ENCODE measurements around the gene ZIM2.

Gene ZIM2

DNA sequence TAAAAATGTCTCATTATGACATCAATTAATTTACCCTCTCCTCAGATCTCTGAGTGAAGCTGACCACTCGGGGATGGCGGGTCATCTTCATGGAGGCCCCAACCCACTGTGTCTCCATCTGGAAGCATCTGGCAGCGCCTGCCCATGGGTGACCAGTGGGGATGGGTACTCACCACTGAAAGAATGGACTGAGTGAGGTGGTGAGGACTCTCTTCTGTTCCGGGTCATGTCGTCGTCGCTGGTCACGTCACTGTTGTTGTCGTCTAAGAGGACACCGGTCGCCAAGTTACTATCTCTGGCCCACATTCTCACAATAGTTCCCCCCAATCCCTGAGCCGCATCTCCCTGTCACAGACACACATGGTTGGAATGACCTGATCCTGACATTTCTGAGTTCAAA lies 17.1 kb downstream of the ZIM2 start:
- H2AFZ ChIP-seq (ENCODE audit: low read depth, low read length, severe bottlenecking), result no peak overlapping the region
- H3K27me3 ChIP-seq (ENCODE audit: low read length), result no peaks in the 10 kb centered on the region
- TF ChIP-seq EZH2phosphoT487 (conservative IDR thresholded peaks at IDR 0.05; ENCODE audit: low read length), result no peak
- TF ChIP-seq, protein P1, sequence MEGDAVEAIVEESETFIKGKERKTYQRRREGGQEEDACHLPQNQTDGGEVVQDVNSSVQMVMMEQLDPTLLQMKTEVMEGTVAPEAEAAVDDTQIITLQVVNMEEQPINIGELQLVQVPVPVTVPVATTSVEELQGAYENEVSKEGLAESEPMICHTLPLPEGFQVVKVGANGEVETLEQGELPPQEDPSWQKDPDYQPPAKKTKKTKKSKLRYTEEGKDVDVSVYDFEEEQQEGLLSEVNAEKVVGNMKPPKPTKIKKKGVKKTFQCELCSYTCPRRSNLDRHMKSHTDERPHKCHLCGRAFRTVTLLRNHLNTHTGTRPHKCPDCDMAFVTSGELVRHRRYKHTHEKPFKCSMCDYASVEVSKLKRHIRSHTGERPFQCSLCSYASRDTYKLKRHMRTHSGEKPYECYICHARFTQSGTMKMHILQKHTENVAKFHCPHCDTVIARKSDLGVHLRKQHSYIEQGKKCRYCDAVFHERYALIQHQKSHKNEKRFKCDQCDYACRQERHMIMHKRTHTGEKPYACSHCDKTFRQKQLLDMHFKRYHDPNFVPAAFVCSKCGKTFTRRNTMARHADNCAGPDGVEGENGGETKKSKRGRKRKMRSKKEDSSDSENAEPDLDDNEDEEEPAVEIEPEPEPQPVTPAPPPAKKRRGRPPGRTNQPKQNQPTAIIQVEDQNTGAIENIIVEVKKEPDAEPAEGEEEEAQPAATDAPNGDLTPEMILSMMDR (IDR thresholded peaks at IDR 0.05; ENCODE audit: insufficient read depth, low read length, poor library complexity, severe bottlenecking), result no peak
- H3K79me2 ChIP-seq (ENCODE audit: insufficient read depth, low read length), result no peaks in the 10 kb centered on the region
- H3K27ac ChIP-seq (ENCODE audit: low read depth, low read length), result no peak overlapping the region
- no peak overlapping the region for H3K4me2 ChIP-seq (ENCODE audit: low read depth, low read length, poor library complexity, severe bottlenecking)
- H4K20me1 ChIP-seq (ENCODE audit: low read depth, low read length), result no peaks in the 10 kb centered on the region
- H3K4me3 ChIP-seq (ENCODE audit: insufficient read depth, low read length, poor library complexity, severe bottlenecking), result no peak overlapping the region
- H3K9ac ChIP-seq (ENCODE audit: low read length), result no peak overlapping the region
- H3K36me3 ChIP-seq (ENCODE audit: low read length), result no peaks in the 10 kb centered on the region
- H3F3A ChIP-seq (ENCODE audit: insufficient read depth), result no peaks in the 10 kb centered on the region
- H3K9me2 ChIP-seq (replicated peaks; ENCODE audit: insufficient read depth, low read length), result no peaks in the 10 kb centered on the region
- no peaks in the 10 kb centered on the region for H3K9me3 ChIP-seq (ENCODE audit: insufficient read depth, low read length)

DNA sequence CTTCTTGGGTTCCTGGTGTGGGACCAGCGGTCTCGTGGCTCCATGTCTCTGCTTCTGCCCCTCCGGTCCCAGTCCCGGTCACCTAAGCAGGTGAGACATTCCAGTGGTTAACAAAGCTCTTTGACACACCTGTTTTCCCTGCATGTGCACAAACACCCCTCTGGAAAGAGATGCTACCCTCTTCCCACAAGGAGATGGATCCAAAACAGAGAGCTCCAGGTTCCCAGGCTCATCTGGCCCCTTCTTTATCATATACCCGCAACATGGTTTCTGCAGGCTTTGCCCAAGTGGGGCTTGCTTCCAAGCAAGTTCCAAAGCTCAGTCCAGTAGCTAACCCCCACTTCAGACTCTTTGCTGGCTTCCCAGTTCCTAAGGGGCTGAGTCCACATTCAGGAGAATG lies 17.8 kb downstream of the ZIM2 start:
- H2AFZ ChIP-seq (ENCODE audit: low read depth, low read length, severe bottlenecking), result no peak overlapping the region
- no peak overlapping the region for H3K4me3 ChIP-seq (ENCODE audit: insufficient read depth, low read length, poor library complexity, severe bottlenecking)
- H3K4me2 ChIP-seq (ENCODE audit: low read depth, low read length, poor library complexity, severe bottlenecking), result no peak overlapping the region
- H3K79me2 ChIP-seq (ENCODE audit: insufficient read depth, low read length), result no peaks in the 10 kb centered on the region
- H3K9me2 ChIP-seq (replicated peaks; ENCODE audit: insufficient read depth, low read length), result no peaks in the 10 kb centered on the region
- H3F3A ChIP-seq (ENCODE audit: insufficient read depth), result no peaks in the 10 kb centered on the region
- H3K9ac ChIP-seq (ENCODE audit: low read length), result no peak overlapping the region
- TF ChIP-seq, protein P1 (IDR thresholded peaks at IDR 0.05; ENCODE audit: insufficient read depth, low read length, poor library complexity, severe bottlenecking), result no peak
- no peak for TF ChIP-seq EZH2phosphoT487 (conservative IDR thresholded peaks at IDR 0.05; ENCODE audit: low read length)
- H3K36me3 ChIP-seq (ENCODE audit: low read length), result no peaks in the 10 kb centered on the region
- H4K20me1 ChIP-seq (ENCODE audit: low read depth, low read length), result no peaks in the 10 kb centered on the region
- no peaks in the 10 kb centered on the region for H3K9me3 ChIP-seq (ENCODE audit: insufficient read depth, low read length)
- H3K27me3 ChIP-seq (ENCODE audit: low read length), result no peaks in the 10 kb centered on the region
- no peak overlapping the region for H3K27ac ChIP-seq (ENCODE audit: low read depth, low read length)

DNA sequence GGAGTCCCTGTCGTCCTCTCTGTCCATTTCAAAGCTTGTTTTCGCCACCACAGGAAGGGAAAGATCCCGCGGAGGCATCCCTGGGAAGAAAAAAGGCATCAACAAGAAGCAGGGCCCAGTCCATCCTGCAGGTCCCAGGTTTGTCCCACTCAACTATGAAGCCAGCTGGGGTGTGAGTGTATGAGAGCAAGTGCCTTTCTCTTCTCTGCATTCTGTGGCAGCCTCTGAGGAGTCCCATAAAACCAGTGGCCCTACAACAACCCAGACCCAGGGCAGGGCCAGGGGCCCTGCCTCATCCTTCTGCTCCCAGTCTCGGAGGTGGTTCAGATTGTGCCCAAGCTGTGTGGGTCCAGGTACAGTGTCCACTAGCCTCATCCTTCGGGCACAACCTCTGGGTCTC lies 18.9 kb downstream of the ZIM2 start:
- no peak for TF ChIP-seq EZH2phosphoT487 (conservative IDR thresholded peaks at IDR 0.05; ENCODE audit: low read length)
- TF ChIP-seq, protein P1 (IDR thresholded peaks at IDR 0.05; ENCODE audit: insufficient read depth, low read length, poor library complexity, severe bottlenecking), result no peak
- Histone ChIP-seq H3K36me3 (ENCODE audit: low read length) (no peaks in the 10 kb centered on the region), H3K79me2 (ENCODE audit: insufficient read depth, low read length) (no peaks in the 10 kb centered on the region), H3K4me2 (ENCODE audit: low read depth, low read length, poor library complexity, severe bottlenecking) (no peak overlapping the region), H3F3A (ENCODE audit: insufficient read depth) (no peaks in the 10 kb centered on the region), H3K27me3 (ENCODE audit: low read length) (no peaks in the 10 kb centered on the region), H3K9me3 (ENCODE audit: insufficient read depth, low read length) (no peaks in the 10 kb centered on the region), H3K9ac (ENCODE audit: low read length) (no peak overlapping the region), H4K20me1 (ENCODE audit: low read depth, low read length) (no peaks in the 10 kb centered on the region), H3K9me2 (replicated peaks; ENCODE audit: insufficient read depth, low read length) (no peaks in the 10 kb centered on the region), H2AFZ (ENCODE audit: low read depth, low read length, severe bottlenecking) (no peak overlapping the region), H3K4me3 (ENCODE audit: insufficient read depth, low read length, poor library complexity, severe bottlenecking) (no peak overlapping the region), H3K27ac (ENCODE audit: low read depth, low read length) (no peak overlapping the region)
